WTC11 (cell line): Measurements from ENCODE around the gene ATP2B2. TPM values are rescaled to one million over a fixed set of nuclear protein-coding genes. Genes with fewer than 3 reads are reported as not detected.

Experiments
- ATAC-seq: fragments of 200-7000 bp; cut with Tn5 transposase; 2 replicates; pipeline ENCODE4 v1.10.0; 2021; ENCODE audit warnings: mild to moderate bottlenecking, moderate library complexity
- CTCF ChIA-PET: fragments of 300-600 bp; sonication (Branson Sonifier 250); formaldehyde crosslinking; loops from one replicate; lab custom pipeline; 2021; ENCODE audit warnings: antibody characterized with exemption; lab: Charles Lee
- POLR2A ChIA-PET: fragments of 350-600 bp; sonication (Branson Sonifier 250); formaldehyde crosslinking; loops from one replicate; lab custom pipeline; 2021; ENCODE audit warnings: antibody characterized with exemption; lab: Charles Lee
- DNase-seq: peaks from one replicate; pipeline ENCODE4 v3.0.0; 2021; ENCODE audit warnings: low spot score
- H3K27ac Mint-ChIP-seq: 2 replicates; pipeline ENCODE4 v1.8.0; 2021; ENCODE audit warnings: mixed read lengths
- H3K27me3 Mint-ChIP-seq: 2 replicates; pipeline ENCODE4 v1.8.0; 2021; ENCODE audit warnings: low read depth, mild to moderate bottlenecking, moderate library complexity, mixed read lengths
- H3K36me3 Mint-ChIP-seq: 2 replicates; pipeline ENCODE4 v1.8.0; 2021; ENCODE audit warnings: mixed read lengths
- H3K4me1 Mint-ChIP-seq: 2 replicates; pipeline ENCODE4 v1.8.0; 2022; ENCODE audit warnings: mixed read lengths
- H3K4me3 Mint-ChIP-seq: 2 replicates; pipeline ENCODE4 v1.8.0; 2021; ENCODE audit warnings: mild to moderate bottlenecking, moderate library complexity, mixed read lengths
- H3K9me3 Mint-ChIP-seq: 2 replicates; pipeline ENCODE4 v1.8.0; 2021; ENCODE audit warnings: mixed read lengths
- ATF3 ChIP-seq: sonication (generic); formaldehyde crosslinking; conservative IDR thresholded peaks from 2 replicates; pipeline ENCODE4 v1.8.1; 2022; ENCODE audit warnings: mild to moderate bottlenecking, missing genetic modification reagents
- CREB1 ChIP-seq: sonication (generic); formaldehyde crosslinking; IDR thresholded peaks from 2 replicates; pipeline ENCODE4 v1.8.0; 2023; ENCODE audit warnings: mild to moderate bottlenecking, missing genetic modification reagents
- ESRRA ChIP-seq: sonication (generic); formaldehyde crosslinking; IDR thresholded peaks from 2 replicates; pipeline ENCODE4 v1.8.1; 2022; ENCODE audit warnings: mild to moderate bottlenecking, missing genetic modification reagents, borderline replicate concordance
- FOXK1 ChIP-seq: sonication (generic); formaldehyde crosslinking; IDR thresholded peaks from 2 replicates; pipeline ENCODE4 v1.8.0; 2022; ENCODE audit warnings: mild to moderate bottlenecking, moderate library complexity, missing genetic modification reagents
- FOXP1 ChIP-seq: sonication (generic); formaldehyde crosslinking; IDR thresholded peaks from 2 replicates; pipeline ENCODE4 v1.8.0; 2022; ENCODE audit warnings: missing genetic modification reagents, mild to moderate bottlenecking, moderate library complexity, borderline replicate concordance
- HMGA2 ChIP-seq: fragments of 250-450 bp; sonication (Bioruptor Pico); IDR thresholded peaks from 2 replicates; pipeline ENCODE4 v1.4.0; 2021; ENCODE audit warnings: mild to moderate bottlenecking, moderate library complexity
- JAZF1 ChIP-seq: fragments of 250-450 bp; sonication (Bioruptor Pico); IDR thresholded peaks from 2 replicates; pipeline ENCODE4 v1.9.0; 2021; ENCODE audit warnings: moderate library complexity, mild to moderate bottlenecking, inconsistent platforms
- MYBL2 ChIP-seq: sonication (generic); formaldehyde crosslinking; IDR thresholded peaks from 2 replicates; pipeline ENCODE4 v1.8.1; 2023; ENCODE audit warnings: mild to moderate bottlenecking, moderate library complexity, missing genetic modification reagents
- NFATC4 ChIP-seq: fragments of 250-450 bp; sonication (Bioruptor Pico); IDR thresholded peaks from 2 replicates; pipeline ENCODE4 v1.9.0; 2021; ENCODE audit warnings: mild to moderate bottlenecking
- OVOL2 ChIP-seq: fragments of 250-450 bp; sonication (Bioruptor Pico); IDR thresholded peaks from 2 replicates; pipeline ENCODE4 v1.9.0; 2021; ENCODE audit warnings: mild to moderate bottlenecking, borderline replicate concordance
- TP53 ChIP-seq: sonication (generic); formaldehyde crosslinking; IDR thresholded peaks from 2 replicates; pipeline ENCODE4 v1.8.1; 2023; ENCODE audit warnings: mild to moderate bottlenecking, missing genetic modification reagents
- ZBTB43 ChIP-seq: sonication (generic); formaldehyde crosslinking; IDR thresholded peaks from 2 replicates; pipeline ENCODE4 v1.8.1; 2023; ENCODE audit warnings: mild to moderate bottlenecking, missing genetic modification reagents
- ZNF219 ChIP-seq: sonication (generic); formaldehyde crosslinking; IDR thresholded peaks from 2 replicates; pipeline ENCODE4 v1.8.0; 2023; ENCODE audit warnings: missing genetic modification reagents, mild to moderate bottlenecking, borderline replicate concordance
- ZNF423 ChIP-seq: fragments of 250-450 bp; sonication (Bioruptor Pico); IDR thresholded peaks from 2 replicates; pipeline ENCODE4 v2.1.2; 2022; ENCODE audit warnings: mild to moderate bottlenecking, moderate library complexity
- ZNF512 ChIP-seq: sonication (generic); formaldehyde crosslinking; IDR thresholded peaks from 2 replicates; pipeline ENCODE4 v1.8.1; 2022; ENCODE audit warnings: missing genetic modification reagents, borderline replicate concordance
- ZSCAN18 ChIP-seq: fragments of 250-450 bp; sonication (Bioruptor Pico); IDR thresholded peaks from 2 replicates; pipeline ENCODE4 v2.1.2; 2022; ENCODE audit warnings: mild to moderate bottlenecking, moderate library complexity
- total RNA-seq: library from RNA; stranded (reverse); gene quantifications from 3 replicates; pipeline ENCODE4 v1.2.3, GENCODE V29; 2021
- TF ChIP-seq, protein P1 (sequence below): sonication (generic); formaldehyde crosslinking; IDR thresholded peaks from 2 replicates; pipeline ENCODE4 v1.8.0; 2022; ENCODE audit warnings: mild to moderate bottlenecking, missing genetic modification reagents
- TF ChIP-seq, protein P2 (sequence below): fragments of 250-450 bp; sonication (Bioruptor Pico); IDR thresholded peaks from 2 replicates; pipeline ENCODE4 v1.9.0; 2021; ENCODE audit warnings: mild to moderate bottlenecking, borderline replicate concordance
- TF ChIP-seq, protein P3 (sequence below): sonication (generic); formaldehyde crosslinking; IDR thresholded peaks from 2 replicates; pipeline ENCODE4 v1.8.0; 2023; ENCODE audit warnings: missing genetic modification reagents

The ATP2B2 gene
- total RNA-seq, 1 experiment from 2014 or later = 0.48 TPM

DNA sequence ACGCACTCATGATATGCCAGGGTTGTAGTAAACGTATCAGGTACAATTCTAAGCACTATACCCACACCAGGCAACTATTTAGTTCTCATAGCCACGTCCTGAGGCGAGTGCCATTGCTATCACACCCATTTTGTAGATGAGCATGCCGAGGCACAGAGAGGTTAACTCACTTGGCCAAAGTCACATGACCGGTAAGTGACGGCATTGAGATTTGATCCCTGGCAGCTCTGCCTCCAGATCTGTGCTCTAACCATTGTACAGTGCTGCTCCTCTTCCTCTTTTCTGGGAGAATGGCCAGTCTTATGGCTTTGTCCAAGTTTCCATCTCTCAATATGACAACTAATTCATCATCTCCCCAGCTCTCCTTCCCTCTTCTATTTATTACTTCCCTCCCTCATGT lies 18.9 kb upstream of the ATP2B2 start:
- TF ChIP-seq ZBTB43 (CRISPR knock-in tag) (no peak), ZSCAN18 (CRISPR knock-in tag) (no peak), ZNF512 (CRISPR knock-in tag) (no peak), FOXK1 (no peak), ZNF219 (no peak), ZNF423 (CRISPR knock-in tag) (no peak), ESRRA (CRISPR knock-in tag) (no peak), FOXP1 (CRISPR knock-in tag) (no peak), NFATC4 (CRISPR knock-in tag) (no peak), MYBL2 (CRISPR knock-in tag) (no peak), TP53 (no peak), JAZF1 (CRISPR knock-in tag) (no peak), OVOL2 (no peak), CREB1 (CRISPR knock-in tag) (no peak), ATF3 (CRISPR knock-in tag) (no peak), HMGA2 (CRISPR knock-in tag) (no peak)
- TF ChIP-seq, protein P1, sequence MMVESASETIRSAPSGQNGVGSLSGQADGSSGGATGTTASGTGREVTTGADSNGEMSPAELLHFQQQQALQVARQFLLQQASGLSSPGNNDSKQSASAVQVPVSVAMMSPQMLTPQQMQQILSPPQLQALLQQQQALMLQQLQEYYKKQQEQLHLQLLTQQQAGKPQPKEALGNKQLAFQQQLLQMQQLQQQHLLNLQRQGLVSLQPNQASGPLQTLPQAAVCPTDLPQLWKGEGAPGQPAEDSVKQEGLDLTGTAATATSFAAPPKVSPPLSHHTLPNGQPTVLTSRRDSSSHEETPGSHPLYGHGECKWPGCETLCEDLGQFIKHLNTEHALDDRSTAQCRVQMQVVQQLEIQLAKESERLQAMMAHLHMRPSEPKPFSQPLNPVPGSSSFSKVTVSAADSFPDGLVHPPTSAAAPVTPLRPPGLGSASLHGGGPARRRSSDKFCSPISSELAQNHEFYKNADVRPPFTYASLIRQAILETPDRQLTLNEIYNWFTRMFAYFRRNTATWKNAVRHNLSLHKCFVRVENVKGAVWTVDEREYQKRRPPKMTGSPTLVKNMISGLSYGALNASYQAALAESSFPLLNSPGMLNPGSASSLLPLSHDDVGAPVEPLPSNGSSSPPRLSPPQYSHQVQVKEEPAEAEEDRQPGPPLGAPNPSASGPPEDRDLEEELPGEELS = no peak
- TF ChIP-seq, protein P2, sequence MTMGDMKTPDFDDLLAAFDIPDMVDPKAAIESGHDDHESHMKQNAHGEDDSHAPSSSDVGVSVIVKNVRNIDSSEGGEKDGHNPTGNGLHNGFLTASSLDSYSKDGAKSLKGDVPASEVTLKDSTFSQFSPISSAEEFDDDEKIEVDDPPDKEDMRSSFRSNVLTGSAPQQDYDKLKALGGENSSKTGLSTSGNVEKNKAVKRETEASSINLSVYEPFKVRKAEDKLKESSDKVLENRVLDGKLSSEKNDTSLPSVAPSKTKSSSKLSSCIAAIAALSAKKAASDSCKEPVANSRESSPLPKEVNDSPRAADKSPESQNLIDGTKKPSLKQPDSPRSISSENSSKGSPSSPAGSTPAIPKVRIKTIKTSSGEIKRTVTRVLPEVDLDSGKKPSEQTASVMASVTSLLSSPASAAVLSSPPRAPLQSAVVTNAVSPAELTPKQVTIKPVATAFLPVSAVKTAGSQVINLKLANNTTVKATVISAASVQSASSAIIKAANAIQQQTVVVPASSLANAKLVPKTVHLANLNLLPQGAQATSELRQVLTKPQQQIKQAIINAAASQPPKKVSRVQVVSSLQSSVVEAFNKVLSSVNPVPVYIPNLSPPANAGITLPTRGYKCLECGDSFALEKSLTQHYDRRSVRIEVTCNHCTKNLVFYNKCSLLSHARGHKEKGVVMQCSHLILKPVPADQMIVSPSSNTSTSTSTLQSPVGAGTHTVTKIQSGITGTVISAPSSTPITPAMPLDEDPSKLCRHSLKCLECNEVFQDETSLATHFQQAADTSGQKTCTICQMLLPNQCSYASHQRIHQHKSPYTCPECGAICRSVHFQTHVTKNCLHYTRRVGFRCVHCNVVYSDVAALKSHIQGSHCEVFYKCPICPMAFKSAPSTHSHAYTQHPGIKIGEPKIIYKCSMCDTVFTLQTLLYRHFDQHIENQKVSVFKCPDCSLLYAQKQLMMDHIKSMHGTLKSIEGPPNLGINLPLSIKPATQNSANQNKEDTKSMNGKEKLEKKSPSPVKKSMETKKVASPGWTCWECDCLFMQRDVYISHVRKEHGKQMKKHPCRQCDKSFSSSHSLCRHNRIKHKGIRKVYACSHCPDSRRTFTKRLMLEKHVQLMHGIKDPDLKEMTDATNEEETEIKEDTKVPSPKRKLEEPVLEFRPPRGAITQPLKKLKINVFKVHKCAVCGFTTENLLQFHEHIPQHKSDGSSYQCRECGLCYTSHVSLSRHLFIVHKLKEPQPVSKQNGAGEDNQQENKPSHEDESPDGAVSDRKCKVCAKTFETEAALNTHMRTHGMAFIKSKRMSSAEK (CRISPR knock-in tag) = no peak
- TF ChIP-seq, protein P3, sequence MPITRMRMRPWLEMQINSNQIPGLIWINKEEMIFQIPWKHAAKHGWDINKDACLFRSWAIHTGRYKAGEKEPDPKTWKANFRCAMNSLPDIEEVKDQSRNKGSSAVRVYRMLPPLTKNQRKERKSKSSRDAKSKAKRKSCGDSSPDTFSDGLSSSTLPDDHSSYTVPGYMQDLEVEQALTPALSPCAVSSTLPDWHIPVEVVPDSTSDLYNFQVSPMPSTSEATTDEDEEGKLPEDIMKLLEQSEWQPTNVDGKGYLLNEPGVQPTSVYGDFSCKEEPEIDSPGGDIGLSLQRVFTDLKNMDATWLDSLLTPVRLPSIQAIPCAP = no peak
- Mint-ChIP-seq H3K4me3 (no peak overlapping the region), H3K27ac (no peak overlapping the region), H3K4me1 (no peaks in the 10 kb centered on the region), H3K27me3 (no peaks in the 10 kb centered on the region), H3K36me3 (no peaks in the 10 kb centered on the region), H3K9me3 (no peaks in the 10 kb centered on the region)
- DNase-seq = no peak
- POLR2A ChIA-PET = no interaction called here
- no peak for ATAC-seq
- CTCF ChIA-PET = interaction anchor here (1.0 kb wide), 1 partner anchor 9 kb away, joined by 3 read pairs; no protein-coding TSS in a partner anchor
